Esophagus muscularis mucosa (tissue), 3 donors: ENCODE data around the gene GLRB.

ENCODE experiments used
- CTCF ChIP-seq, 3 experiments: fragments of 200-600 bp in 2 of 3; fragments of 450-650 bp in 1 of 3; sonication (generic) in 2 of 3; IDR thresholded peaks; one replicate each; pipeline ENCODE4 v1.5.1; 2017 to 2019; ENCODE audit warnings: antibody characterized with exemption in 3 of 3, mild to moderate bottlenecking in 2 of 3, moderate library complexity in 1 of 3
- POLR2A ChIP-seq: fragments of 450-650 bp; IDR thresholded peaks from one replicate; pipeline ENCODE4 v1.6.1; 2017; ENCODE audit warnings: antibody characterized with exemption, moderate library complexity, mild to moderate bottlenecking, low read depth

- TF ChIP-seq POLR2A (no peak), CTCF (IDR thresholded peaks at IDR 0.05) (no peak)
Measured at GRCh38 chr4:157095716-157096115, 19.8 kb downstream of the GLRB start.
